ENCODE results near the gene PRICKLE2.

Gene PRICKLE2

GRCh38 chr3:64225695-64226499 is 631 bp upstream of the PRICKLE2 start:
- H3K9ac ChIP-seq: no peak overlapping the region; a peak in 1 of 22 replicates
- no peaks in the 10 kb centered on the region for H4K20me1 ChIP-seq
- no peaks in the 10 kb centered on the region for H3K36me3 ChIP-seq
- peak overlapping the region; percentile 48 to 80 (median 66) for H3K4me2 ChIP-seq
- peak overlapping the region in 3 of 11 experiments; percentile 67 to 73 (median 73); a peak in 5 of 22 replicates for H3K27ac ChIP-seq
- no peak for TF ChIP-seq Cebpa-rat (IDR thresholded peaks at IDR 0.05)
- H3K4me3 ChIP-seq: peak overlapping the region in 4 of 10 experiments; percentile 21 to 58 (median 50); a peak in 5 of 20 replicates
- no peaks in the 10 kb centered on the region for H3K9me3 ChIP-seq (replicated peaks in 1 of 11)
- H3K27me3 ChIP-seq: no peaks in the 10 kb centered on the region
- peaks cover 14 to 46% (median 26%) of the 10 kb centered on the region in 10 experiments; a peak in 19 of 20 replicates for H3K4me1 ChIP-seq

DNA sequence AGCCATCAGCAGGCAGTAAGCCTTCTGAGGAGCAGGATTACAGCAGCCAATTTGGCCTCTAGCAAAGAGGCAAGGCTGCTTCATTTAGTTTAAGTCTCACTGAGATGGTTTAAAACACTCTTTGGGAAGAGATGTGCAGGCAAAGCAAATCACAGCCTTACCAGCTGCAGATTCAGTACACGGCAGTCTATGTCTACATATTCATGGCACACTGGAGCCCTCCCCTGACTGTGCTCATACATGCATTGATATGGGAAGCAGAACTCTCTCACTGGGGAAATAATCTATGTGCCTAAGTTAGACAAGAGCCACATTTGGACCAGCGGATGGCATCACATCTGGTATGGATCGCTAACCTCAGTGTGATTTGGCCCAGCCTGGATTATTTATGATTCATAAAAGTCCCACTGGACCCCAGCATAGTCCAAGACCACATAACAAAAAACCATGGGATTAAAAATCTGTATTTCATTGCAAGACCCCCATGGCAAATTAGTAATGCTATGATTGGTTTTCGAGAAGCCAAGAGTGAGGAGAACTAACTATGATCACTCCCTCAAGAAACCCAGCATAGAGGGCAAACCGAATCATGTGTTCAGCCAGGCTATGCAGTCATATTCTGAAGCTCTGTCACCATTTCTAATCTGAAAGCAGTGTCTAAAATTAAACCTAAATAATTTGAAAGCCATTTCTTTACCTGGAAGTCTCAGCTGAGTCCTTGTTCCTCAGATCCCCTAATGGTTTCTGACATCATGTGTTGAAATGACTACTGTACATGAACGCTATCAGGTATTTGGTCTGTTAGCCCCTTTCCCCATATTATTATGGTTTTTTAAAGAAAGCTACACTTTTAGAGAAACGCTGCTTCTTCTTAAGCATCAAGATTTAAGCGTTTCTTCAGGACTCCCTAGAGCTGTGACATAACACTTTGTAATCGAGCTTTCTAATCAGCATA is 1.2 kb downstream of the PRICKLE2 start:
- Histone ChIP-seq H3K27ac (peak overlapping the region in 3 of 11 experiments; percentile 61 to 73 (median 73); a peak in 5 of 22 replicates), H3K4me1 (peaks cover 14 to 55% (median 26%) of the 10 kb centered on the region in 10 experiments; a peak in 19 of 20 replicates)

DNA sequence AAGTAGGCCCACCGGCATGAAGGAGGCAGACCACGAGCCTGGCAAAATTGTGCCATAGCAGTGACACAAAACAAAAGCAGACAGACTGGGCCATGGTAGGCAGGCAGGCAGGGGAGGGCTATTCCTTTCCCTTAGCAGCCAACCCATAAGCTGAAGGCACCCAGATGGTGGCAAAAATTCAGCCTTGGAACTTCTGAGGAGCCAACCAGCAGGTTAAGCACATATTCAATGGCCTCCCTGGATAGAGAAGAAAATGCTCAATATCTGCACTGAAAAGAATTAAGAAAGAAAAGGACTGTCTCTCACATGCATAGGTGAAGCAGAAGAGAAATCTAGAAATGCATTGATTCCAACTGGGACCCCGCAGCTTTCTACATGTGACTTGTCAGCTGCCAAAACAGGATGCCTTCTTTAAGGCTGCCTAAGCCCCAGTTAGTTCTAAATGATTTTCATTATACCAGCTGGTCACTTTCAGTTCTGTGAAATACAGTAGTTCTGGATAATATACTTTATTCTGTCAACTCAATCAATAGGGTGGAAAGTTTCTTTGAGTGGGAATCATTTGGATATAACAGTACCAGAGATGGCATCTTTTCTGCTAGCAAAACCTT is 2.7 kb downstream of the PRICKLE2 start:
- H3K4me3 ChIP-seq: peak overlapping the region in 2 of 10 experiments; percentile 56 to 58; a peak in 3 of 20 replicates
- peak overlapping the region in 4 of 11 experiments; percentile 12 to 80 (median 52); a peak in 8 of 22 replicates for H3K4me2 ChIP-seq
- H4K20me1 ChIP-seq: no peaks in the 10 kb centered on the region
- H3K36me3 ChIP-seq: no peaks in the 10 kb centered on the region
- TF ChIP-seq Cebpa-rat (IDR thresholded peaks at IDR 0.05): no peak
- H3K27me3 ChIP-seq: no peaks in the 10 kb centered on the region
- no peak overlapping the region; a peak in 1 of 22 replicates for H3K9ac ChIP-seq
- H3K9me3 ChIP-seq (replicated peaks in 1 of 11): no peaks in the 10 kb centered on the region
- no peak overlapping the region for H3K27ac ChIP-seq
- H3K4me1 ChIP-seq: peaks cover 14 to 55% (median 26%) of the 10 kb centered on the region in 10 experiments; a peak in 19 of 20 replicates

More for the DNA sequence above, 1.2 kb downstream of the PRICKLE2 start:
- H4K20me1 ChIP-seq: no peaks in the 10 kb centered on the region
- TF ChIP-seq Cebpa-rat (IDR thresholded peaks at IDR 0.05): no peak
- no peaks in the 10 kb centered on the region for H3K27me3 ChIP-seq
- no peaks in the 10 kb centered on the region for H3K9me3 ChIP-seq (replicated peaks in 1 of 11)
- H3K36me3 ChIP-seq: no peaks in the 10 kb centered on the region
- peak overlapping the region; percentile 48 to 80 (median 66) for H3K4me2 ChIP-seq
- peak overlapping the region in 3 of 10 experiments; percentile 44 to 58 (median 56); a peak in 6 of 20 replicates for H3K4me3 ChIP-seq
- H3K9ac ChIP-seq: peak overlapping the region in 3 of 11 experiments; percentile 71 to 74 (median 74); a peak in 5 of 22 replicates

DNA sequence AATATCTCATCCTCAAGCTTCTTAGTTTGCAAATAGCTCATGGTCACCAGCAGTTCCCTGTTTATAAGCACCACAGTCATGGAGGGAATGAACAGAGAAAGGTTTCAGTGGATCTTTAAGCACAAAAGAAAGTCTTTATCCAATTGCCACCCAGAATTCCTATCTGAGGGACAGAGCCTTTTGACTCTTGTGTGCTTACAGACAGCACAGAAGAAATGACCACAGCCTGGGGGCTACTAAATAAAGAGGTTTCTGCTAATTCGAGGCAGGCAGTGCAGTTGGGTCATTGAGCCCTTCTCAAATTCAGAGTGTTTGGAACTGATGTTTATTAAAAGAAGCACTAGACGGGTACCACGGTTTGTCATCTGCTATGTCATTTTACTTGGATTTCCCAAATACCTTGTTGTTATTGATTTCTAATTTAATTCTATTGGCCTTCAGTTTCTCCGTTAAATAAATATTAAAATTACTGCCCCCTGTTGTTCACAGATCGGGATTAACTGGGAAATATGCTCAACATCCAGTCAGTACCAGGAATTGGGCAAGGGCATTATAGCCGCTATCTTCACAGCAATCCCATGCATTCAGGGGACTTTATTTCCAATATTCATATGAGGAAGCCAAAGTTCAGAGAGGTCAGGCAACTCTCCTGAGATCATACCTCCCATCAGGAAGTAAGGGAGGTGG is 3.6 kb downstream of the PRICKLE2 start:
- Histone ChIP-seq H3K36me3 (no peaks in the 10 kb centered on the region), H3K4me3 (peak overlapping the region in 1 of 10 experiments; percentile 5; a peak in 1 of 20 replicates), H3K9me3 (replicated peaks in 1 of 11) (no peaks in the 10 kb centered on the region), H3K4me2 (peak overlapping the region in 5 of 11 experiments; percentile 3 to 80 (median 30); a peak in 8 of 22 replicates), H3K9ac (no peak overlapping the region), H4K20me1 (no peaks in the 10 kb centered on the region), H3K27ac (no peak overlapping the region), H3K27me3 (no peaks in the 10 kb centered on the region), H3K4me1 (peaks cover 14 to 57% (median 26%) of the 10 kb centered on the region in 10 experiments; a peak in 19 of 20 replicates)
- no peak for TF ChIP-seq Cebpa-rat (IDR thresholded peaks at IDR 0.05)

GRCh38 chr3:64220161-64220914 is 4.9 kb downstream of the PRICKLE2 start:
- H3K4me1 ChIP-seq: peaks cover 7 to 60% (median 19%) of the 10 kb centered on the region in 10 experiments; a peak in 19 of 20 replicates
- no peaks in the 10 kb centered on the region for H4K20me1 ChIP-seq
- no peak overlapping the region for H3K27ac ChIP-seq
- H3K9me3 ChIP-seq (replicated peaks in 1 of 11): no peaks in the 10 kb centered on the region
- no peaks in the 10 kb centered on the region for H3K36me3 ChIP-seq
- TF ChIP-seq Cebpa-rat (IDR thresholded peaks at IDR 0.05): no peak
- no peaks in the 10 kb centered on the region for H3K27me3 ChIP-seq
- H3K4me2 ChIP-seq: peak overlapping the region in 3 of 11 experiments; percentile 7 to 80 (median 73); a peak in 5 of 22 replicates
- no peak overlapping the region for H3K4me3 ChIP-seq
- no peak overlapping the region for H3K9ac ChIP-seq

DNA sequence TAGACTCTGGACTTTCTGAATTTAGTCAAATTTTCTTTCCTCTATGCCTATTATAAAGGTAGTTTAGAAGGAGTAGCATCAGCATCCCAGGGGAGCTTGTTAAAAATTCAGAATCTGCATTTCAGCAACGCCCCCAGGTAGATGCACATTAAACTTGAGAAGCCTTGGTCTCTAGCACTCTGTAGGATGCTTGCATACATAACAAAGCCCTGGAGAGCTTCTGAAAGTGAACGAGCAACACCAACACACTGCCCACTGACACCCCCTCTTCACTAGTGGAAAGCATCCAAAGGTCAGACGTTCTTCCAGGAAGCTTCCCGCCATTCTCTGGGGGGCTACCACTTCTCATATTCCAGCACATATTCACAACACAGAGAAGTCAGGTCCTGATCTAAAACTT is 6.5 kb downstream of the PRICKLE2 start:
- Histone ChIP-seq H3K27ac (no peak overlapping the region), H3K4me1 (peaks cover 13 to 66% (median 17%) of the 10 kb centered on the region in 10 experiments), H3K9me3 (replicated peaks in 1 of 11) (no peaks in the 10 kb centered on the region), H3K4me3 (no peak overlapping the region), H3K9ac (no peak overlapping the region), H3K27me3 (no peaks in the 10 kb centered on the region), H3K4me2 (no peak overlapping the region), H3K36me3 (no peaks in the 10 kb centered on the region), H4K20me1 (no peaks in the 10 kb centered on the region)
- TF ChIP-seq Cebpa-rat (IDR thresholded peaks at IDR 0.05): no peak

DNA sequence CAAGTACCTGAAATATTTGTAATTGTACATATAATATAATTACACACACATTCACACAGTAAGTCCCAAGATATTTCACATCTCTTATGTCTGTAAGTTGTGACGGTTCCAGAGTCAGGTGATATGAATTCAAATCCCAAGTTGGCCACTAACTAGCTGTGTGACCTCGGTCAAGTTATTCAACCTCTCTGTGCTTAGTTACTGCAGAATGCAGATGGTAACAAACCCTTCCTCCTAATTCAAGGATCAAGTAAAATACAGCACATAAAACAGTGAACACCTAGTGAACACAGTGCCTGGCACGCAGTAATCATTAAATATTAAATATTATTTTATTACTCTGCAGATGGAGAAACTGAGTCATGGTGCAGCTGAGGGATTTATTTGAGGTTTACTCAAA is 6.9 kb downstream of the PRICKLE2 start:
- Histone ChIP-seq H3K9ac (no peak overlapping the region), H3K4me3 (no peak overlapping the region), H3K36me3 (no peaks in the 10 kb centered on the region), H4K20me1 (no peaks in the 10 kb centered on the region), H3K27ac (no peak overlapping the region), H3K27me3 (no peaks in the 10 kb centered on the region), H3K4me2 (no peak overlapping the region), H3K9me3 (replicated peaks in 1 of 11) (no peaks in the 10 kb centered on the region), H3K4me1 (peaks cover 16 to 66% (median 20%) of the 10 kb centered on the region in 10 experiments)
- no peak for TF ChIP-seq Cebpa-rat (IDR thresholded peaks at IDR 0.05)
